ENCODE data around the gene CD300LB.

DNA sequence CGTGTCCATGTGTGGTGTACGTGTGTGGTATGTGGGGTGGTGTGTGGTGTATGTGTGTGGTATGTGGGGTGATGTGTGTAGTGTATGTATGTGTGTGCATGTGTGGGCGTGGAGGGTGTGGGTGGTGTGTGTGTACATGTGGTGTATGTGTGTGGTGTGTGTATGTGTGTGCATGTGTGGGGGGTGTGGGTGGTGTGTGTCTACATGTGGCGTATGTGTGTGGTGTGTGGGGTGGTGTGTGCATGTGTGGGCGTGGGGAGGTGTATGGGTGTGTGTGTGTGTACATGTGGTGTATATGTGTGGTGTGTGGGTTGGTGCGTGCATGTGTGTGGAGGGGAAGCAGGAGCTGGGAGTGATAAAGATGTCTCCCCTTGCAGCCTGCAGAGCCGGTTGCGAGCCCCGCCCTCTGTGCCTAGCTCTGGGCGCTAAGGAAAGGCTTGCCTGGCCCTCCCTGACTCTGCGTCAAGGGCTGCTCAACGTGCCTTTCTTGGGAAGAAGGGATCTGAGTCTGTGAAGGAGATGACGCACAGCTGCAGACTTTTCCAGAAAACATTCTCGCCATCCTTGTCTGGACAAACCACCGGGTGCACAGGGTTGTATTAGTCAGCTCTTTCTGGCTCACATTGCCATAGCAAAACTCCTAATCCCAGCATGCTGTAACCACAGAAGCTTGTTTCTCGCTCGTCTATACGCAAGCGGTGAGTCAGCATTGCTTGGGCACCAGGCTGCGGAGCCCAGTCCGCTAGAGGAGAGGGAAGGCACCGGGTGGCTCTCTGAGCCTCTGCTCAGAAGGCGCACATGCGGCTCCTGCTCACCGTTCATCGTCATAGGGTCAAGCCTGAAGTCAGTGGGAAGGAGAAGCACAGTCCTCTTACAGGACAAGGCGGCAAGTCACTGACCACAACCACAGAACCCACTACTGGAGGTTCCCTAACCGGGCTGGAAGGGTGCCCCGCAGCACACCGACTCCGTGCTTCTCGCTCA is 38.0 kb upstream of the CD300LB start:
- TF ChIP-seq, protein P1, sequence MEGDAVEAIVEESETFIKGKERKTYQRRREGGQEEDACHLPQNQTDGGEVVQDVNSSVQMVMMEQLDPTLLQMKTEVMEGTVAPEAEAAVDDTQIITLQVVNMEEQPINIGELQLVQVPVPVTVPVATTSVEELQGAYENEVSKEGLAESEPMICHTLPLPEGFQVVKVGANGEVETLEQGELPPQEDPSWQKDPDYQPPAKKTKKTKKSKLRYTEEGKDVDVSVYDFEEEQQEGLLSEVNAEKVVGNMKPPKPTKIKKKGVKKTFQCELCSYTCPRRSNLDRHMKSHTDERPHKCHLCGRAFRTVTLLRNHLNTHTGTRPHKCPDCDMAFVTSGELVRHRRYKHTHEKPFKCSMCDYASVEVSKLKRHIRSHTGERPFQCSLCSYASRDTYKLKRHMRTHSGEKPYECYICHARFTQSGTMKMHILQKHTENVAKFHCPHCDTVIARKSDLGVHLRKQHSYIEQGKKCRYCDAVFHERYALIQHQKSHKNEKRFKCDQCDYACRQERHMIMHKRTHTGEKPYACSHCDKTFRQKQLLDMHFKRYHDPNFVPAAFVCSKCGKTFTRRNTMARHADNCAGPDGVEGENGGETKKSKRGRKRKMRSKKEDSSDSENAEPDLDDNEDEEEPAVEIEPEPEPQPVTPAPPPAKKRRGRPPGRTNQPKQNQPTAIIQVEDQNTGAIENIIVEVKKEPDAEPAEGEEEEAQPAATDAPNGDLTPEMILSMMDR (IDR thresholded peaks at IDR 0.05; ENCODE audit: low read depth, low read length, poor library complexity, severe bottlenecking): no peak
- no peak for TF ChIP-seq EZH2phosphoT487 (IDR thresholded peaks at IDR 0.05; ENCODE audit: borderline replicate concordance, low read length)

Measured in DOHH2 (cell line).